SK-N-DZ (cell line): ENCODE results near the gene HGFAC. TPM values are rescaled to one million over a fixed set of nuclear protein-coding genes. Genes with fewer than 3 reads are reported as not detected.
A peak's percentile ranks its signal among the peaks of the same experiment; 100 is the strongest.

Experiments used
- DNase-seq: peaks from one replicate; pipeline ENCODE4 v3.0.0-alpha.2; 2015; ENCODE audit warnings: low spot score
- polyA plus RNA-seq, 2 experiments: library from polyadenylated mRNA; depleted of rRNA; stranded (reverse); fragments of >200 nt; gene quantifications; 2 replicates each; pipeline ENCODE4 v1.2.3, GENCODE V29; 2014

Gene HGFAC
- polyA plus RNA-seq (2014; cell fraction: cytosol; rRNA removed) = 0.10 TPM in 1 of 2 replicates, not detected in the other
- polyA plus RNA-seq (2014; cell fraction: nucleus; rRNA removed) = 1.2 and 3.6 TPM in 2 replicates

DNA sequence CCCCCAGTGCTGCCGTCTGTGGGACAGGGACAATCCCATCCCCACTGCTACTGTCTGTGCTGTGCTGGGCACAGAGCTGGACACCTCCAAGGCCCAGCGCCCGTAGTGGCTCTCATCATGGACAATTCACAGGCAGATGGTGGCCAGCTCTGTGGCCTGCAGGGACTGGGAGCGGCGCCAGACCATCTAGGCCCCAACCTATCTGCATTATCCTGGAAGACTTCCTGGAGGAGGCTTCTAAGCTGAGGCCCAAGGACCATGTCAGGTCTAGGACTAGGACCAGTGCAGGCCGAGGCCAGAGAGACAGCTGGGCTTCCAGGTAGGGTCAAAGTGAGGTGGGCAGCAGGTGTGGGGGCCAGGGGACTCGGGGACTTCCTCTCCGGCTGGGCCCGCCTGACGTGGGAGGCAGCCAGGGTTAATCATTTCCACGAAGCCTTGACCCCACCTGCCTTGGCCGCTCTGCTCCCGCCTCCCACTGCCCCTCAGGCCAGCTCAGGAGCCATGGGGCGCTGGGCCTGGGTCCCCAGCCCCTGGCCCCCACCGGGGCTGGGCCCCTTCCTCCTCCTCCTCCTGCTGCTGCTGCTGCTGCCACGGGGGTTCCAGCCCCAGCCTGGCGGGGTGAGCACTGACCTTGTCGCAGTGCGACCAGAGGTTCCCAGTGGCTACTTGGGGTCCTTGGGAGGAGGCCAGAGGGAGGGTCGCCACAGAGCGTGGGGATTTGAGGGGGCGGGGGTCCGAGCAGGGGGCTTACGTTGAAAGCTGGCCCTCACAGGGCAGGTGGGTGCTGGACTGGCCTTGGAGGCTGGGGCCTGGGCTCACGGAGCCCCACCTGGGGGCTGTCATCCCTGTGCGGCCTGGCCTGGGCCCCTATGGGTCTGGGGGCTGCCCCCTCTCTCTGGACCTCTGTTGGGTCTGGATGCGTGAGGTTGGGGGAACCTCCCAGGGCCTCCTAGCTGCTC, at the start of gene HGFAC:
Gene HGFAC (plus strand): TSS at position 468 of the 959 bp plus-strand sequence. CDS start 34 bp downstream, at position 502.
- no peak for DNase-seq

DNA sequence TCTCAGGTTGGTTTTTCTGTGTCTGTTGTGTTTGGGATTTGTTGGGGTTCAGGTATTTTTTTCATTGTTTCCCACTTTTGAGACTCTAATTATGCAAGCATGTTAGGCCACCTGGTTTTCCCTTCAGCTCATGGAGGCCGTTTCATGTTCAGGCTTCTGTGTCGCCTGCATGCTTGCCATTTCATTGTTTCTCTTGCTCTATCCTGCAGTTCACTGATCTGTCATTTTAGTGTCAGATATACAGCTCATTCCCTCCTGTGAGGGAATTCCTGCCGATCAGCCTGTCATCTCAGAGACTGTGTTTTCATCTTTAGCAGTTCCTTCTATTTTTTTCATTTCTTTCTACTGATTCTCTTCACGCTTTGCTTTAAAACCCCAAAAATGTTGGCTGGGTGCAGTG, 49.4 kb upstream of the HGFAC start:
- no peak for DNase-seq

DNA sequence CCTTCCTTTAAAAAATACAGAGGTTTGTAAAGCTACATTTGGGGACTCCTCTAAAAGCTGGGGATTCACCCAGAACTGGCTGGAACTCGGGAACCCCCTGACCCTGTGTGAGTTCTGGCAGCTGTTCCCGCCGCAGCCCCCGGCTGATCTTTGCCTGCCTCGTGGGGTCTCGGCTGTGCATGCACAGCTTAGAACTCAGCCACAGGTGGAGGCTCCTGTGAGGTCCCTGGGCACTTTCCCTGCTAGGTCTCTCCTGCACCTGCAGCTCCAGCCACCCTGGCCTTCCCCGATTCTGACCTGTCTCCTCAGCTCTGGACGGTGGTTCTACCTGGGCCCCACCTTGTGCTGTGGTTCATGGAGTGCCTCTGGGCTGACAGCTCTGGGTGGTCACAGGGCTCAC, 48.6 kb upstream of the HGFAC start:
- no peak for DNase-seq

DNA sequence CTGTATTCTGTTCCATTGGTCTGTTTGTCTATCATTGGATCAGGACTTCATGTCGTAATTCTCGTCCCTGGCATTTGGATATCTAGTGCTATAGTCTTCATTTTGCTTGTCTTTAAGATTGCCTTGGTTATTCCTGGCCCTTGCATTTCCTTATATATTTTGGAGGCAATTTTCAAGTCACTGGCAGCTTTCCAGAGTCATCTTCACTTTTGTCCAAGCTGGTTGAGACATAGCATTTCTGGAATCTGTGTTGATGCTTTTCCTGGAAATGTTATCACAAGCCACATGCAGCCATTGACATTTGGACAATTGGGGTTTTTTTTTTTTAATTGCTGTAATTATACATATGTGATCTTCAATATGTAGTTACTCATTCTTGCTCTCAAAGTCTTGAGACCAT, 45.2 kb upstream of the HGFAC start:
- DNase-seq = no peak

DNA sequence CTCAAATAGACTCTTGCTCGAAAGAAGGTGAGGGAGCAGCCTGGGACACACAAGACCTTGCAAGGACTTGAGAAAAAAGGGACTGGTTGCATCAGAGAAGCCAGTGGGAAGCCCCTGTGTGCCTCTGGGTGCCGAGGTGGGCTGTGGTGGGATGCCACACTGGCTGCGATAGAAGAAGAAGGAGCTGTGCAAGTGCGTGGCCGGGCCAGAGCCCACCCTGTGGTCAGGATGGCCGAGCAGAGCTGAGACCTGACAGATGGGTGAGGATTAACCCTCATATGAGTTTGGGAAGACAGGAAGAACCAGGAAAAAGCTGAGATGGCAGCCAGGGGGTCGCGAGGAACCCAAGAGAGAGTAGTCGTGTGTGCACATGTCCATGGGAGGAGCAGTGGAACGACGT, 44.6 kb upstream of the HGFAC start:
- no peak for DNase-seq

DNA sequence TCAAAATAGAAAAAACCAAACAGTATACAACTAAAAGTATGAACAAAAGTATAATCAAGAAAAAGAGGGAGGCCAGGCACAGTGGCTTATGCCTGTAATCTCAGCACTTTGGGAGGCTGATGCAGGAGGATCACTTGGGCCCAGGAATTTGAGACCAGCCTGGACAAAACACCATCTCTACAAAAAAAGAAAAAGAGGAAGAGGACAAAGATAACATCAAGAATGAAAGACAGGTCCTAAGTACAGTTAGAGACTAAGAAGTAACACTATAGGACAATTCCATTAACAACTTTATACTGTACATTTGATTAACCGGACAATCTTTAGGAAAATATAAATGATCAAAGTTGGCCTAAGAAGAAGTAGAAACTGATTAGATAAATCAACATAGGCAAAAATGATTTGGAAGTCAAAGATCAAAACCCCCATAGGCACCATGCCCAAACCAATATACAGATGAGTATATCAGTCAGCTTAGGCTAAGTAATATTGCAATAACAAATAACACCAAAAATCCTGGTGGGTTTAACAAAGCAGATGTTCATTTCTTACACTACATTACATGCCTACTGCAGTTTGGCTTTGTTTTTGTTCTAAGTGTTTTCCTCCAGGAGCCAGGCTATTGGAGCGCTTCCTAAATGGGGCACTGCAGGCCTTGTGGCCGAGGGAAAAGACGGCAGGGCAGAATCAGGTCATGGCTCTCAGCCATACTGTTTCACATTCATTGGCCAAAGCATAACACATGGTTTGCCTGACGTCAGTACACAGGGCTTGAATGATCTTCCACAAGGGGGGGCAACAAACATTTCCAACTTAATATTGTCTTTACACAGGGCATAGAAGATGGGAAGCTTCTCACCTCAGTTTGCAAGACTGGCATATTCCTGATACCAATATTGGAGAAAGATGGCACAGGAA, 42.2 kb upstream of the HGFAC start:
- DNase-seq = peak; percentile 10

DNA sequence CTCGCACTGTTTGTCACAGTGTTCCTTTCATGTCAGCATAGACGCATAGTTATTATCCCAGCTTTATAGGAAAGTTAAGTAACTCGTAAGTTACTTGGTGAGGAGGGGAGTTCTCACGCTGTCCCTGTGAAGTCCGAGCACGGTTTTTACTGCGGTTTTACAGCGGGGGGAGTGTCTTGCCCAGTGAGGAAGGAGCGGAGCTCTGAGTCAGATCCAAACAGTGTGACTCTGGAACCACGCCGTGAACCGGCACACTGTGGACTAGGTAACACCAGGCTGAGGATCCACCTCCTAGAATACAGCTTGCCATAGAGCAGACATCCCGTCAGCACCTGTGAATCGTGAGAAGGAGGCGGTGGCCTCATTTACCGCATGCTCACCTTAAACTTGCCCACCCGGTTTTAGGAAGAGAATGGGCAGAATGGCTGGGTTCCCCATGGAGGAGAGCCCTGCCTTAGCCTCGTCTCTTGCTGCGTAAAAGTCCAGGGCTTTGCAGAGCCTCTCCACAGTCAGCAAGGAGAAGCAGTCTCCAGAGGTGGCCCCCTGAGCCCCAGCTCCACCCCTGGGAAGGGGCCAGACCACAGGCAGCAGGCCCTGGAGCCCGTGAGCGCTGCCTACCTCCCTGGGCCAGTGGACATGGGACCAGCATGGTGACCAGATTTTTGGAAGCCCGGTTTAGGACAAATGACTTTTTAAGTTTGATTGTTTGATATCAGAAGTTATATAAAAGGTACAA, 40.2 kb upstream of the HGFAC start:
- no peak for DNase-seq

DNA sequence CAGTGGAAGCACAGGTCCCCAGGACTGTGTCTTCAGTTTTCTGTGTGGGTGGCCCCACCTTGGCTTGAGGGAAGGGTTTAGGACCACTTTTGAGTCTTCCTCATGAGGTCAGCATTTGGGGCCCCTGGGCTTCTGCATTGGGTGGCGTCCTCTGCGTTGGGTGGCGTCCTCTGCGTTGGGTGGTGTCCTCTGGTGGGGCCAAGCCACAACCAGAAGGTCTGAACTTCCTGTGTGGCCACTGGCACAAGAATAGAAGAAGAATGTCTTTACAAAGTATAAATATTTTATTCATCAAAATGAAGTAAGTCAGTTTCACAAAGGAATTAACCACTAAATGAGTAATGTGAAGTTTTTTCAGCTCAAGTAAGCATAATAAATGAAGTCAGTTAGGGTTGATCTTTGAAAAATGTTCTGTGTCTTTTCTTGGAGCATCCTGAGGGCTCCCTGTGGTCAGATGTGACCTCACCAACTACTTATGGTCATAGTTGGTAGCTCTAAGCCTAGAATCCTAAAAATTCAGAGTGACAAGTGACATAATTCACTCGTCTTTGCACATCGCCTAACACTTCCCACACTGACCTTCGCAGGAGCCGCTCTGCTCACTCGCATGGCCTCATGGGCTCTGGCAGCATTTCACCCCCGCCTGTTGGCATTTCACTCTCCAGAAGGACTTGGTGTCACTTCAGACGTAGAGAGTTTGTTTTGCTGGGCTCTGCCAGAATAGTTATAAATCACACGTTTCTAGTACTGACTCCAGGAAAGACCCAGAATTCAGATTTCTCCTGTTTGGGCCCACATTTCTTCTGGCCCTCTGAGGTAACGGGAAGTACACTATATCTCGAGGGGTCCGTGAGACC, 39.0 kb upstream of the HGFAC start:
- no peak for DNase-seq

DNA sequence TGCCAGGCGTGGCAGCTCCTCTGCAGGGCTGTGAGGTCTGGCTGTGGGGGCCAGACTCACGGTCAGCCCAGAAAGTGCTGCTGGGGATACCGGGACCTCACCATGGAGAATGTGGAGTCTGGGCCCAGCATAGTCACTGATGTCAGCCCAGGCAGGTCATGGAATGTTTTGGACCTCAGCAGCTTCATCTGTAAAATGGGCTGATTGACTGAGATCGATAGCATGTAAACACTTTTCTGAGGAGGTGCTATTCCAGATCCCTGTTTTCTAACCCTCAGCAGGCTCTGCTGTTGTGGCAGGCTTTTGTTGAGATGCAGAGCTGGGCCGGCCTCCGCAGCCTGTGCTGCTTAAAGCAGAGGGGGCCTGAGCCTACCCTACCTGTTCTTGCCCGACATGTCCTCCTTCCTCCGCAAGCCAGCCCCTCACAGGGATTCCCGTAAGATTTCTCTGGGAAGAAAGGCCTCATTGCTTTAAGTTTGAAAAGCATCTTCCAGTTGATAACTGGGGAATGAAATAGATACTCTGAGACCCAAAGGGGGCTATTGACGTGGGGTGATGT, 38.3 kb upstream of the HGFAC start:
- DNase-seq = no peak

DNA sequence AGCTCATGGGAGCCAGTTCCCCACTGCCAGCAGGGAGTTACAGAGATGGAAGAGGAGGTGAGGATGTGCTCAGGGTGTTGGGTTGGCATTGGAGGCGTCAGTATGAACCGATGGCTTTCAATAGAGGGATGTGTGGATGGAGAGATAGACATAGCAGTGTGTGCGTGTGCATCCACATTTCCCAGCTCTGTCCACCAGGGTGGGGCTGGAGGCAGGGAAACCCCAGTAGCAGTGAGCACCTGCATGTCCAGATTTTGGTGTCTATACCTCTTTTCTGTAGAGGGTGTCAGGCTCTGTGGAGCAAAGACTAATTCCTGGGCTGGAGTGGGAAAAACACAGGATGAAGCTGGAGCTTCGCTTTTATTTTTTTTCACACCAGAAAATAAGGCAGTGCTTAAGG, 37.2 kb upstream of the HGFAC start:
- no peak for DNase-seq

DNA sequence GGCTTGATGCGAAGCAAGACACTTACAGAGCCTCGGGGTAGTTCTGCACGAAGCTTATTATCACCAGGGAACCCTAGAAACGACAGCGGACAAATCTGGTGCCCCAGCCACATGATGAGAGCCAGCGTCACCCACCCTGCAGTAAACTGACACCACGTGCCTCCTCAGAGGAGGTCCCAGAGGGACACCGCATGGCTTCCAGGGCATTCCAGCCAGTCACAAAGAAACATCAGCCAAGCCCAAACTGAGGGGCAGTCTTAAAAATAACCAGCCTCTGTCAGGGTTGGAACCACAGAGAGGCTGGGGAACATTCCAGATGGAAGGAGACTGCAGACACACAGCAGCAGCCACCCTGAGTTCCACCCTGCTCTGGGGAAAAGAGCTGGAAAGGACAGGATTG, 36.6 kb upstream of the HGFAC start:
- DNase-seq = no peak

DNA sequence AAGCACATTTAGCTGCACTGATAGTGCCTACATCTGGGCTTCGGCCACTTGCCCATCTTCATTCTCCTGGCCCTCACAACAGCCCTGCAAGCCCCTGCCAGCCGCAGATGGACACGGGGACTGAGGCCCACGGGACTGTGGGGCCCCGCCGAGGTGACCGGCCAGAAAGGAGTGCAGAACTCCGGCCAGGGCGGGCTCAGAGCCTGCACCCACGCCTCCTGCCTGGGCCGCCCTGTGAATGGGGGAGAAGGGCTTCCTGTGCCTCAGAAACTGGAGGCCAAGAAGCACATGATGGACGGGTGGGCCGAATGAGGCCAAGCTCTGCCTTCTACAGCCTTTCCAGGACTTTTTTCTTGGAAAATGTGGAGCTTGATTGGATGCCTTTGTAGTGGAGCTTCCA, 35.7 kb upstream of the HGFAC start:
- no peak for DNase-seq

DNA sequence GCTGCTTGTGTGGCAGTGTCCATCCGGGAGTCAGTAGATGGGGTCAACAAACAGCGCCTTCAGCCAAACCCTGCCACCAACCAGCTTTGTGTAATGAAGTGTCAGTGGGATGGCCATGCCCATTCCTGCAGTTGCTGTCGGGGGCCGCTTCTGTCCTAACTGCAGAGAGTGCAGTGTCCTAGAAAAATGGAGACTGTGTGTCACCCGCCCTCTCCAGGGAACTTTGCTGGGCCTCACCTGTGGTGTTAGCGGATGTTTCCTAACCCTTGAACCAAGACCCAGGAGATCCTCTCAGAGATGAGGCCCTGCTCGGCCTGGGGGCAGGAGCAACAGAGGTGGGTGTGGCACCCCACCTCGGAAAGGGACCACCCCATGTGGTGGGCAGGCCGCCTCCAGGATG, 35.3 kb upstream of the HGFAC start:
- no peak for DNase-seq

DNA sequence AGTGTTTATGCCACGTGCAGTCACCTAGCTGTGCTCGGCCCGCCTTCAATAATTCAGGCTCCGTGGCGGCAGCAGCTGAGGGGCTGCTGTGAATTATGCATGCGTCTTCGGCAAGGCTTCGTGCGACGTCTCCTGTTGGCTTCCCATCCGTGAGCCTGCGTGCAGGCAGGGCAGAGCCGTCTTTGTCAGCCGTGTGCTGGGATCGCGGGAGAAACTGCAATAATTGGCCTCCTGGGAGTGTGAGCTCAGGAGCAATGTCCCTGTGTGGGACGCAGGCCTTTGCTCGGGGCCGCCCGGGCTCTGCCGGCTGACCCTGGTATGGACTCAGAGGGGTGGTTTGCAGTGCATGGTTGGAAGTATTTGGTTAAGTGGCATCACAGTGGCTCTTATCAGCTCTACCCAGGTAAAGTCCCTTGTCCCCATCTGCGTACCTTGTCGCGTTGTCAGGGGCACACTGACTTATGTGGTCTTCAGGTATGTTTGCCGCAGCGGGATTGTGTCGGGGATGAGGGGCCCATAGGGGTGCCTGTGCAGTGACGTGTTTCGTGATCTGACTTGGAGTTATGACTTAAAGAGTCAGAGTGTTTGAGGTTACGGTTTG, 34.5 kb upstream of the HGFAC start:
- DNase-seq = no peak

DNA sequence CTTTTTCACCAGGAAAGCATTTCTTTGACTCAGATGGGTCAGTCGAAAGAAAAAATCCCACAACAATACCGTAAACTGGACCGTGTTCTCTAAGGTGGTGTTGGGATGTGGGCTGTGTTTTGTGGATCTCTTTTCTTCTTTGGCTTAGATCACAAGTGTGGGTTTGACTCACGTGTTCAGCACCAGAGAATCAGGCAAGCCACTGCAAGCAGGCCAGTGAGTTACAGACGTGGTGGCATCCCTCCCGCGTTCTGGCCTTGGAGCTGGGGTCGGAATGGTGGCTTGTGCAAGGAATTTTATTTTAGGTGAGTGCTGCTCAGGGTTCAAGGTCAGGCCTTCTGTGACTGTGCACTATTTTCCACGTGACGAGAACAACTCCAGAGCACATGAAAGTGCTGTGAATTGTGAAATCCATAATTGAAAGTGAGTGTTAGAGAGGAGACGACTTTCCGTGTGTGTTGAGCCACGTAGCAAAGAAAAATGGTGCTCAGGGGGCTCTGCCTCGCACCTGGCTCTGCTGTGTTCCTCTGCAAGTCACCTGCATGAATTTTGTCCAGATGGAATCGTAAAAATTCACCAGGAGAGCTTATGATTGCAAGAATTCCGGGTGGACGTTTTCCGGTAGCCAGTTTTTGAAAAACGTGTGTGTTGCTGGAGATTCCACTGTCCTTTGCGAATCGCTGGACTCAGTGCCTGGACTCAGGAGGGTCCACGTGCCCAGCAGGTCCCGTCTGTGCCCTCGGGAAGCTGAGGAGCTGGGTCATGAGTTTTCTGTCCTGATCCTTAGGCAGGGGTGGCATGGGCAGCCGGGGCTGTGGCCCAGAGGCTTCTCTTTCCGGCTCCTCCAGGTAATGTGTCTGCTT, 33.6 kb upstream of the HGFAC start:
- DNase-seq = no peak

DNA sequence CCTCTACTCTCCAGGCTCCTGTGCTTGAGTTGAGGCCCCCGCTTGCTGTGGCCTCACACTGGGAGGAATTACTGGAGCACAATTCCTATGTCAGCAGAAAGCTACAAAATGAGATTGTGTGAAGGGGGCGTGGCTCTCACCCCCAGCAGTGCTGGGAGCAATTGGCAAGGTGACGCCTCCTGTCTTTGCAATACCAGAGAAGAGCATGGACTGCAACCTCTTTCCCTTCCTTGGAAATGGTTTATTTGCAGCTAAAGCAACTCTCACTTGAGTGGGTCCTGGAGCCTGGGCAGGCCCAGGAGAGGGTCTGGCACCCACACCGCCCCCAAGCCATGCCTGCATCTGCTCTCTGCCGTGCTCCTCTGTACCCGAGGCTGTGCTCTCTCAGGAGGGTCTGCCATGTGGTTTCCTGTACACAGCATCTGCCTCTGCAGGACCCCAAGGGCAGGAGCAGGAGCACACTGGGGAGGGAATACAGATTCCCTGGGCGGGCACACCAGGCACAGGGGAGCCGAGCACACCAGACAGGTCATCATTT, 32.9 kb upstream of the HGFAC start:
- no peak for DNase-seq

DNA sequence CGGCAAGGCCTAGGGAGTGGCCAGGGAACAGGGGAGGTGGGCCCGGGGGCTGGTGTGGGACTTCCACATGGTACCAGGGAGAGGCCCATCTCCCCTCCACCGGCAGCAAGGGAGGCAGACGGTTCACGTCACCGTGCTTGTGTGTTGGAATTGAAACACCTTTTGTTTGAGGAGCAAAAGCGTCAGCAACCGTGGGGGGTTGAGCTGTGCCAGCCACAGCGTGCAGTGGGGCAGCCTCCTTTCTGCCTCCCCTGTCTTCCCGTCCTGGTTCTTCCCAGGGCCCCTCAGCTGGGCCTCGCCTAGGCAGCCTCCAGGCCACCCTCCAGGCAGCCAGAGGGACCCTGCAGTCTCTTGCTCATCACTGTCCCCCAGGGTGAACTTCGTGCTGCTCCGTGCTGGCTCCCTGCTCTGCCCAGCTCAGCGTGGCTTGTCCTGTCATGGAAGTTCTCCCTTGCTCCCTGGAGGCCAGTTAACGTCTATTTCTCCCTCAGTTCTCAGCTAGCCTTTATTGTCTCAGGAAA, 32.1 kb upstream of the HGFAC start:
- no peak for DNase-seq

DNA sequence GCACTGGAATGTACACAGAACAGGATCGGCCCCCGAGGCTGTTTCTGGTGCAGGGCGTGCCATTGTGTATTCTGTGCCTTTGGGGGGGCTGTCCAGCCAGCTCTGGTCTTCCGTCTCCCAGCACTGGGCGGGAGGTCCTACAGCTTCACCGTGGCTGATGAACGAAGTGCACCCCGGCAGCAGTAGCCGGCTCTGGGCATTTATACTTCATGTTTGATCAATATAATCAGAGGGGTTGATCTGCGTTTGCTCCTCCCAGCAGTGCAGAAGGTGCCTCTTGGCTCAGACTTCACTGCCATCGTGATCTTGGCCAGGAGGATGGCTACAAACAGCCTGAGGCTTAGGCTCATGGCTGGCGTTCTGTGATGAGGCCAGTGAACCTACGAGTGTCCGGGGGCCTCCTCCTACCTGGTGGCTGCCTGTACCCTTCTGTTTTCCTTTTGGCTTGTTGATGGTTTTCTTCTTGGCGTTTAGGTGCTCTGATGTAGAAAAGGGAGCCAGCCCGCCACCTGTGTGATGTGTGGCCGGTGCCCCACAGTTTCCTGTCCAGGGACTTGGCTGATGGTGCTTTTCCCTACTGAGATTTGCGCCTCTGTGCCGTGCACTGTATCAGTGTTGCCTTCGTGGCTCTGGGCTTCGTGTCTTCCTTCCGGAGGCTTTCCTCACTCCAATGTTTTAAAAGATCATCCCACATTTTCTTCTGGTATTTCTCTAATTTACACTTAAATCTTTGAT, 31.2 kb upstream of the HGFAC start:
- DNase-seq = no peak
